SU-DHL-6 (cell line): ENCODE data around the gene ARVCF.

Experiments
- H2AFZ ChIP-seq: fragments of 200-600 bp; sonication (generic); 2 replicates; pipeline ENCODE4 v1.6.1; 2014; ENCODE audit warnings: low read depth, mild to moderate bottlenecking, moderate library complexity, mixed read lengths, antibody characterized with exemption, low read length; ENCODE audit not compliant: severe bottlenecking
- H3F3A ChIP-seq: fragments of 200-600 bp; shearing (Covaris generic); 2 replicates; pipeline ENCODE4 v1.6.0; 2016; ENCODE audit warnings: antibody characterized with exemption, mild to moderate bottlenecking; ENCODE audit not compliant: insufficient read depth
- H3K27ac ChIP-seq: fragments of 200-600 bp; sonication (generic); 2 replicates; pipeline ENCODE4 v1.5.1; 2016; ENCODE audit warnings: low read depth, mild to moderate bottlenecking, low read length, moderate library complexity, mixed read lengths
- H3K27me3 ChIP-seq: fragments of 200-600 bp; sonication (generic), shearing (Covaris generic); 2 replicates; pipeline ENCODE4 v1.6.0; 2014; ENCODE audit warnings: mild to moderate bottlenecking, low read length
- H3K36me3 ChIP-seq: fragments of 200-600 bp; sonication (generic); 2 replicates; pipeline ENCODE4 v1.6.1; 2014; ENCODE audit warnings: mild to moderate bottlenecking, low read length, mixed read lengths
- H3K4me2 ChIP-seq: fragments of 300-600, 200-600 bp; shearing (Covaris generic), sonication (generic); 2 replicates; pipeline ENCODE4 v1.6.0; 2014; ENCODE audit warnings: low read length, low read depth, mild to moderate bottlenecking; ENCODE audit not compliant: poor library complexity, severe bottlenecking
- H3K4me3 ChIP-seq: fragments of 200-600 bp; sonication (generic); 2 replicates; pipeline ENCODE4 v1.5.1; 2014; ENCODE audit warnings: antibody characterized with exemption, low read length, mild to moderate bottlenecking, mixed read lengths; ENCODE audit not compliant: insufficient read depth, poor library complexity, severe bottlenecking
- H3K79me2 ChIP-seq: fragments of 200-600 bp; sonication (generic); 2 replicates; pipeline ENCODE4 v1.6.1; 2014; ENCODE audit warnings: mild to moderate bottlenecking, low read length, moderate library complexity; ENCODE audit not compliant: insufficient read depth
- H3K9ac ChIP-seq: fragments of 200-600 bp; sonication (generic); 2 replicates; pipeline ENCODE4 v1.7.0; 2014; ENCODE audit warnings: mild to moderate bottlenecking, low read length
- H3K9me2 ChIP-seq: fragments of 200-600 bp; sonication (generic); replicated peaks from 2 replicates; pipeline ENCODE4 v1.6.1; 2014; ENCODE audit warnings: low read length; ENCODE audit not compliant: insufficient read depth
- H3K9me3 ChIP-seq: fragments of 200-600 bp; sonication (generic); 2 replicates; pipeline ENCODE4 v1.6.1; 2014; ENCODE audit warnings: low read length, mixed read lengths; ENCODE audit not compliant: insufficient read depth
- H4K20me1 ChIP-seq: fragments of 200-600 bp; sonication (generic); 2 replicates; pipeline ENCODE4 v1.6.1; 2014; ENCODE audit warnings: low read depth, mild to moderate bottlenecking, antibody characterized with exemption, low read length, moderate library complexity, mixed read lengths
- EZH2phosphoT487 ChIP-seq: fragments of 200-600 bp; sonication (generic), shearing (Covaris generic); conservative IDR thresholded peaks from 2 replicates; pipeline ENCODE4 v1.6.1; 2018; ENCODE audit warnings: mild to moderate bottlenecking, antibody characterized with exemption, low read length, moderate library complexity, mixed read lengths
- TF ChIP-seq, protein P1 (sequence below): fragments of 200-600 bp; sonication (generic); IDR thresholded peaks from one replicate; pipeline ENCODE4 v1.5.1; 2017; ENCODE audit warnings: antibody characterized with exemption, mild to moderate bottlenecking, low read length, moderate library complexity; ENCODE audit not compliant: insufficient read depth, poor library complexity, severe bottlenecking

Gene ARVCF

DNA sequence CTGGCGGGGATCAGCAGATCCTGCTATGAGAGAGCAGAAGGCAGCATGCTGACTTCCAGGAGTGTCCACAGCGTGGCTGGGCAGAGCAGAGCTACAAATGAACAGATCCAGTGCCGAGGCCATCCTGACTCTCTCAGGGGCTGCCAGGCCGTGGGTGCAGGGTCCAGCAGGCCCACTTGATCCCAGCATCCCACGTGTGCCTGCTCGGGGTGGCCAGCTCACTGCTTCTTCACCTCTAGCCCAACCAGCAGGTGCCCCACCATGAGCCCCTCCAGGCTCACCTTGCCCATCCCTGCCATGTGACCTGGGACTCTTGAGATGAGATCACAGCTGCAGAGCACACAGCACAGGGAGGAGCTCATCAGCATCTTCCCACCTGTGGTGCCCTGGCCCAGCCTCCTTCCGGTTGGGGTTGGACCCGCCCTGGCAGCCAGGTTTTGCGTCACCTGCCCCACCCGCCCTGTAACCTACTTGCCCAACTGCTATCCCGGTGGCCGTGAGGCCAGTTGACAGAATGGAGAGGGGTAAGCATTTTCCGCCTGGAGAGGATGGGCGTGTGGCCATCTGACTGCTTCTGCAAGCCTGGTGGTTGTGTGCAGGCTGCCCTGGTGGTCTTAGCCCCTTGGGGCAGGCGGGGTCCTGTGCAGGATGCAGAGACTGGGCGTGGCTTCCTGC is 15.2 kb upstream of the ARVCF start:
- H4K20me1 ChIP-seq = no peaks in the 10 kb centered on the region
- no peak for TF ChIP-seq EZH2phosphoT487
- TF ChIP-seq, protein P1, sequence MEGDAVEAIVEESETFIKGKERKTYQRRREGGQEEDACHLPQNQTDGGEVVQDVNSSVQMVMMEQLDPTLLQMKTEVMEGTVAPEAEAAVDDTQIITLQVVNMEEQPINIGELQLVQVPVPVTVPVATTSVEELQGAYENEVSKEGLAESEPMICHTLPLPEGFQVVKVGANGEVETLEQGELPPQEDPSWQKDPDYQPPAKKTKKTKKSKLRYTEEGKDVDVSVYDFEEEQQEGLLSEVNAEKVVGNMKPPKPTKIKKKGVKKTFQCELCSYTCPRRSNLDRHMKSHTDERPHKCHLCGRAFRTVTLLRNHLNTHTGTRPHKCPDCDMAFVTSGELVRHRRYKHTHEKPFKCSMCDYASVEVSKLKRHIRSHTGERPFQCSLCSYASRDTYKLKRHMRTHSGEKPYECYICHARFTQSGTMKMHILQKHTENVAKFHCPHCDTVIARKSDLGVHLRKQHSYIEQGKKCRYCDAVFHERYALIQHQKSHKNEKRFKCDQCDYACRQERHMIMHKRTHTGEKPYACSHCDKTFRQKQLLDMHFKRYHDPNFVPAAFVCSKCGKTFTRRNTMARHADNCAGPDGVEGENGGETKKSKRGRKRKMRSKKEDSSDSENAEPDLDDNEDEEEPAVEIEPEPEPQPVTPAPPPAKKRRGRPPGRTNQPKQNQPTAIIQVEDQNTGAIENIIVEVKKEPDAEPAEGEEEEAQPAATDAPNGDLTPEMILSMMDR = no peak
- no peak overlapping the region for H3K4me2 ChIP-seq
- no peak overlapping the region for H3K9ac ChIP-seq
- no peaks in the 10 kb centered on the region for H3K9me2 ChIP-seq
- H3F3A ChIP-seq = no peaks in the 10 kb centered on the region
- no peak overlapping the region for H3K27ac ChIP-seq
- no peaks in the 10 kb centered on the region for H3K36me3 ChIP-seq
- no peak overlapping the region for H3K4me3 ChIP-seq
- H3K27me3 ChIP-seq = no peaks in the 10 kb centered on the region
- H2AFZ ChIP-seq = no peak overlapping the region
- no peaks in the 10 kb centered on the region for H3K79me2 ChIP-seq
- H3K9me3 ChIP-seq = no peaks in the 10 kb centered on the region

DNA sequence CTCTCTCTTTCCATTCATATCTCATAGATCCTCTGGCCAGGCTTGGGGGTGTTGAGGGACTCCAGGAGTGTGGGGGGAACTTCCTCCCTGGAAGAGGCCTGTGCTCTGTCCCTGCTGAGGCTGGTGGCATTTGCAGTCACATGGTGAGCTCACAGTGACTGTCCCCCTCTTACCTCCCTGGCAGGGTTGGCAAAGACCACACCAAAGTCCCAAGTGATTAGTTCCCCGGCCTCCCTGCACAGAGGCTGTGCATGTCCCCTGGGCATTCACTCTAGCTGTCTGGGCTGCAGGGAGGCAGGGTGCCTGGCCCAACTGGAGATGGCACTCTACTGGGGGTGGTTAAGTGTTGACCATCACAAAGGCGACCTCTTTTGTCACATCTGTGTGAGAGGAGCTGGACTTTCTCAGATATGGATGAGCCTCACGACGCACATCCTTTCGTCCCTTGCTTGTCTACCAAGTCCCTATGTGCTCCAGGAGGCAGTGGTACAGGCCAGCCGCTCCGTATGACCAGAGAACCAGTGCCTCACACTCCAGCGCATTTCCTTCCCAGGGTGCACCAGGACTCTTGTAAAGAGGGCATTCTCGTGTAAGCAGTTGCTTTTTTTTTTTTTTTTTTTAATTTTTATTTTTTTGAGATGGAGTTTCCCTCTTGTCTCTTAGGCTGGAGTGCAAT is 13.1 kb upstream of the ARVCF start:
- H2AFZ ChIP-seq = no peak overlapping the region
- H3K36me3 ChIP-seq = no peaks in the 10 kb centered on the region
- no peaks in the 10 kb centered on the region for H4K20me1 ChIP-seq
- H3K79me2 ChIP-seq = no peaks in the 10 kb centered on the region
- TF ChIP-seq, protein P1 = no peak
- no peak for TF ChIP-seq EZH2phosphoT487
- no peaks in the 10 kb centered on the region for H3F3A ChIP-seq
- H3K4me3 ChIP-seq = no peak overlapping the region
- H3K9ac ChIP-seq = no peak overlapping the region
- no peaks in the 10 kb centered on the region for H3K9me2 ChIP-seq
- H3K4me2 ChIP-seq = no peak overlapping the region
- H3K27ac ChIP-seq = no peak overlapping the region
- no peaks in the 10 kb centered on the region for H3K9me3 ChIP-seq
- no peaks in the 10 kb centered on the region for H3K27me3 ChIP-seq

DNA sequence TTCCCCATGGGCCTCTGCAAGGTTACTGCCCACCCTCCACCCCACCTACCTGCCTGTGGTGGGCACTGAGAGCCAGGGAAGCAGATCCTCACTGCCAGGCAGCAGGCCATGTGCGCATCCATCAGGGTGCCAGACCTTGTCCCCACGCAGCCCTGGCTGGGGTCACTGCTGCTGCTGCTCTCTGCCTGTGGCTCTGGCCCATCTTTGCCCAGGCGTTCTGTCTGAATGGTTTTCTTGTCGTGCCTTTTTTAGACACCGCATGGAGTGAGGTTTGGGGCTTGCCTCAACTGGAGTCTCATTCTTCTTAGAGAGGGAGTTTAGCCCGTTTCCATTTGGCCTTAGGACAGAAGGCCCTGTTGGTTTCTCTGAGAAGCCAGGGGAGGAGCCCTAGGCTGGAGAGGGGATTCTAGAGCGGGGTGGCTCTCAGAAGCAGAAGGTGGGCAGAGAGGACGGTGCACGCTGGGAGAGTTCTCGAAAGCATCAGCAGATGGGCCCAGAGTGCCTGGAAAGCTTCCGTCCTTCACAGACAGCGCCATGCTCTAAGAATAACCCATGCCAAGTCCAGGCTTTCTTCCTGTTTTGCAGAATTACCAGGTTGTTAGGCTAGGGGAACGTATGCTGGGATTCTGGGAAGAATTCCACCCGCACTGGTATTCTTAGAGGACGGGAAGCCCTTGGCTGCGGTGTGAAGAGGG is 12.4 kb upstream of the ARVCF start:
- H3K4me2 ChIP-seq = no peak overlapping the region
- no peaks in the 10 kb centered on the region for H3K9me2 ChIP-seq
- no peak overlapping the region for H3K4me3 ChIP-seq
- no peak overlapping the region for H2AFZ ChIP-seq
- no peaks in the 10 kb centered on the region for H3K27me3 ChIP-seq
- no peaks in the 10 kb centered on the region for H3K36me3 ChIP-seq
- no peaks in the 10 kb centered on the region for H3K79me2 ChIP-seq
- no peak overlapping the region for H3K27ac ChIP-seq
- no peaks in the 10 kb centered on the region for H3K9me3 ChIP-seq
- no peak overlapping the region for H3K9ac ChIP-seq
- no peaks in the 10 kb centered on the region for H3F3A ChIP-seq
- H4K20me1 ChIP-seq = no peaks in the 10 kb centered on the region
- no peak for TF ChIP-seq EZH2phosphoT487
- TF ChIP-seq, protein P1 = no peak
